ENCODE results near the gene HIP1R.

HIP1R gene, protein sequence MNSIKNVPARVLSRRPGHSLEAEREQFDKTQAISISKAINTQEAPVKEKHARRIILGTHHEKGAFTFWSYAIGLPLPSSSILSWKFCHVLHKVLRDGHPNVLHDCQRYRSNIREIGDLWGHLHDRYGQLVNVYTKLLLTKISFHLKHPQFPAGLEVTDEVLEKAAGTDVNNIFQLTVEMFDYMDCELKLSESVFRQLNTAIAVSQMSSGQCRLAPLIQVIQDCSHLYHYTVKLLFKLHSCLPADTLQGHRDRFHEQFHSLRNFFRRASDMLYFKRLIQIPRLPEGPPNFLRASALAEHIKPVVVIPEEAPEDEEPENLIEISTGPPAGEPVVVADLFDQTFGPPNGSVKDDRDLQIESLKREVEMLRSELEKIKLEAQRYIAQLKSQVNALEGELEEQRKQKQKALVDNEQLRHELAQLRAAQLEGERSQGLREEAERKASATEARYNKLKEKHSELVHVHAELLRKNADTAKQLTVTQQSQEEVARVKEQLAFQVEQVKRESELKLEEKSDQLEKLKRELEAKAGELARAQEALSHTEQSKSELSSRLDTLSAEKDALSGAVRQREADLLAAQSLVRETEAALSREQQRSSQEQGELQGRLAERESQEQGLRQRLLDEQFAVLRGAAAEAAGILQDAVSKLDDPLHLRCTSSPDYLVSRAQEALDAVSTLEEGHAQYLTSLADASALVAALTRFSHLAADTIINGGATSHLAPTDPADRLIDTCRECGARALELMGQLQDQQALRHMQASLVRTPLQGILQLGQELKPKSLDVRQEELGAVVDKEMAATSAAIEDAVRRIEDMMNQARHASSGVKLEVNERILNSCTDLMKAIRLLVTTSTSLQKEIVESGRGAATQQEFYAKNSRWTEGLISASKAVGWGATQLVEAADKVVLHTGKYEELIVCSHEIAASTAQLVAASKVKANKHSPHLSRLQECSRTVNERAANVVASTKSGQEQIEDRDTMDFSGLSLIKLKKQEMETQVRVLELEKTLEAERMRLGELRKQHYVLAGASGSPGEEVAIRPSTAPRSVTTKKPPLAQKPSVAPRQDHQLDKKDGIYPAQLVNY

DNA sequence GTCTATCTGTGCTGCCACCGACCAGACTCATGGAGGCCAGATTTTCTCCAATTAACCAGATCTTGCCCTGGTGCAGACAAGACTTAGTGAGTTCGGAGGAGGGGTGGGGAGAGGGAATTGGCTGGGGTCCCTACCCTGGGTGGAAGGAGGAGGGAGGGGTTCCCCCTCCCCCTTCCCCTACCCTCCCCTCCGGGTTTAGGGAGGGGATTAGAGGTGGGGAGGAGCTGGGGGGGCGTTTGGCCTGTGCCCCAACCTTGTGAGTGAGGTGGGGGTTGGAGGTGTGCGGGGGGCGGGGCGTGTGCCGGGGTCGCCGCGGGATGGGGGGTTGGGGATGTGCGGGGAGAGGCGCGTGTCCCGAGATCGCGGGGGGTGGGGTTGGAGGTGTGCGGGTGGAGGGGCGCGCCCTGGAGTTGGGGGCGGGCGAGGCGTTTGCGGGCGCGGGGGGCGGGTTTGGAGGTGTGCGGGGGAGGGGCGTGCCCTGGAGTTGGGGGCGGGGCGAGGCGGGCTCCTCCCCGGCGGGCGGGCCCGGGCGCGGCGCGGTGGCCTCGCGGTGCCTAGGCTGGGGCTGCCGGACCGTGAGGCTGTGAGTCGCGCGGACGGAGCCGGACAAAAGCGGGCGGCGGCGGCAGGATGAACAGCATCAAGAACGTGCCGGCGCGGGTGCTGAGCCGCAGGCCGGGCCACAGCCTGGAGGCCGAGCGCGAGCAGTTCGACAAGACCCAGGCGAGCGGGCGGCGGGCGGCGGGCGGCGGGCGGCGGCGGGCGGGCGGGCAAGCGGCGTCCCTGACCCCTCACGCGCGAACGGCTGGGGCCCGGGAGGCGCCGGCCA, at the start of gene HIP1R:
Gene HIP1R, plus strand, starts transcription at position 537 of the 829 bp plus-strand sequence. Its CDS starts 94 bp downstream, at position 631.
- H3K36me3 ChIP-seq (ENCODE audit: control insufficient read depth, insufficient read depth, low read length) = no peaks in the 10 kb centered on the region
- H3K9ac ChIP-seq = no peak within 1 kb of the TSS
- H3K4me1 ChIP-seq = peaks cover 5% of the 10 kb centered on the region
- H3K4me3 ChIP-seq (ENCODE audit: low read depth, low read length) = peak within 1 kb of the TSS; percentile 86
- peak within 1 kb of the TSS; percentile 77 for H2AFZ ChIP-seq
- H3K27me3 ChIP-seq (ENCODE audit: control insufficient read depth, insufficient read depth, low read length) = no peaks in the 10 kb centered on the region
- peak within 1 kb of the TSS; percentile 86 for H3K4me2 ChIP-seq (ENCODE audit: low read length)
- peaks cover 15% of the 10 kb centered on the region for H3K79me2 ChIP-seq
- H3K9me3 ChIP-seq (ENCODE audit: control insufficient read depth, low read length) = no peaks in the 10 kb centered on the region
- peak within 1 kb of the TSS; percentile 83 for H3K27ac ChIP-seq
- TF ChIP-seq, protein P1, sequence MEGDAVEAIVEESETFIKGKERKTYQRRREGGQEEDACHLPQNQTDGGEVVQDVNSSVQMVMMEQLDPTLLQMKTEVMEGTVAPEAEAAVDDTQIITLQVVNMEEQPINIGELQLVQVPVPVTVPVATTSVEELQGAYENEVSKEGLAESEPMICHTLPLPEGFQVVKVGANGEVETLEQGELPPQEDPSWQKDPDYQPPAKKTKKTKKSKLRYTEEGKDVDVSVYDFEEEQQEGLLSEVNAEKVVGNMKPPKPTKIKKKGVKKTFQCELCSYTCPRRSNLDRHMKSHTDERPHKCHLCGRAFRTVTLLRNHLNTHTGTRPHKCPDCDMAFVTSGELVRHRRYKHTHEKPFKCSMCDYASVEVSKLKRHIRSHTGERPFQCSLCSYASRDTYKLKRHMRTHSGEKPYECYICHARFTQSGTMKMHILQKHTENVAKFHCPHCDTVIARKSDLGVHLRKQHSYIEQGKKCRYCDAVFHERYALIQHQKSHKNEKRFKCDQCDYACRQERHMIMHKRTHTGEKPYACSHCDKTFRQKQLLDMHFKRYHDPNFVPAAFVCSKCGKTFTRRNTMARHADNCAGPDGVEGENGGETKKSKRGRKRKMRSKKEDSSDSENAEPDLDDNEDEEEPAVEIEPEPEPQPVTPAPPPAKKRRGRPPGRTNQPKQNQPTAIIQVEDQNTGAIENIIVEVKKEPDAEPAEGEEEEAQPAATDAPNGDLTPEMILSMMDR (IDR thresholded peaks at IDR 0.05) = no peak

DNA sequence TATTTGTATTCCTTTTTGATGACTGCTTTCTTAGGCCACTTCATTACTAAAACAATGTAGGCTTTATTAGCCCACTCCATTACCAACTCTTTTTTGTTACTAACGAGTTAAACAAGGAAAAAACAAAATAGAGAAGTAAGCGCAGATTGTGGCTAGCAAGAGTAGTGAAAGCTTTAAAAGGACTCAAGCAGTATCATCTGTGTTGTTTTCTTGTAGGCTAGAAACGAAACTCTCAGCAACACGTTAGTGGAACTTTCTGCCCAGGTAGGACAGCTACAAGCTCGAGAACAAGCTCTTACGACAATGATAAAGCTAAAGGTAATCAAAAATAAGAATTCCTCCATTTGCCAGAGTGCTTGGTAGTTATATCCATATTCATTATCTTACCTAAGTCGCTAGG, 49.8 kb upstream of the HIP1R start:
- no peaks in the 10 kb centered on the region for H3K79me2 ChIP-seq
- no peaks in the 10 kb centered on the region for H3K4me1 ChIP-seq
- H3K9me3 ChIP-seq (ENCODE audit: control insufficient read depth, low read length) = no peaks in the 10 kb centered on the region
- no peaks in the 10 kb centered on the region for H3K36me3 ChIP-seq (ENCODE audit: control insufficient read depth, insufficient read depth, low read length)
- H3K4me3 ChIP-seq (ENCODE audit: low read depth, low read length) = no peak overlapping the region
- TF ChIP-seq, protein P1 (IDR thresholded peaks at IDR 0.05) = no peak
- H2AFZ ChIP-seq = no peak overlapping the region
- no peak overlapping the region for H3K9ac ChIP-seq
- no peaks in the 10 kb centered on the region for H3K27me3 ChIP-seq (ENCODE audit: control insufficient read depth, insufficient read depth, low read length)
- no peak overlapping the region for H3K27ac ChIP-seq
- no peak overlapping the region for H3K4me2 ChIP-seq (ENCODE audit: low read length)

DNA sequence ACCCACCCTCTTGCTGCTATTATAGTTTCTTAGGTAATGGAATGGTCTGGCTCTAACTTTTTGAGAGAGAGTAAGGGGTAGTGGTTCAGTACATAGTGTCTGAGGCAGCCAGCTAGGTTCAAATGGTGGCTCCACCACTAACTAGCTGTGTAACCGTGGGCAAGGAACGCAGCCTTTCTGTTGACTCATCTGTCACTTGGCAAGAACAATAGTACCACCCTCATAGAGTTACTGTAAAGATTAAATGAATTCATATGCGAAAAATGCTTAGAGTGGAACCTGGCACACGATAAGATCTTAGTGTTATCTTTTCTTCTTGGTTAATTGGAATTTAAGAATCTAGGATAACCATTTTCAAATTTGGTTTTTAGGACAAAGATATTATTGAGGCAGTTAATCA, 46.9 kb upstream of the HIP1R start:
- TF ChIP-seq, protein P1 (IDR thresholded peaks at IDR 0.05) = no peak
- H3K4me2 ChIP-seq (ENCODE audit: low read length) = no peak overlapping the region
- H3K36me3 ChIP-seq (ENCODE audit: control insufficient read depth, insufficient read depth, low read length) = no peaks in the 10 kb centered on the region
- H3K4me1 ChIP-seq = no peaks in the 10 kb centered on the region
- H3K4me3 ChIP-seq (ENCODE audit: low read depth, low read length) = no peak overlapping the region
- H3K27ac ChIP-seq = no peak overlapping the region
- no peak overlapping the region for H2AFZ ChIP-seq
- H3K9me3 ChIP-seq (ENCODE audit: control insufficient read depth, low read length) = no peaks in the 10 kb centered on the region
- H3K9ac ChIP-seq = no peak overlapping the region
- no peaks in the 10 kb centered on the region for H3K27me3 ChIP-seq (ENCODE audit: control insufficient read depth, insufficient read depth, low read length)
- H3K79me2 ChIP-seq = no peaks in the 10 kb centered on the region

DNA sequence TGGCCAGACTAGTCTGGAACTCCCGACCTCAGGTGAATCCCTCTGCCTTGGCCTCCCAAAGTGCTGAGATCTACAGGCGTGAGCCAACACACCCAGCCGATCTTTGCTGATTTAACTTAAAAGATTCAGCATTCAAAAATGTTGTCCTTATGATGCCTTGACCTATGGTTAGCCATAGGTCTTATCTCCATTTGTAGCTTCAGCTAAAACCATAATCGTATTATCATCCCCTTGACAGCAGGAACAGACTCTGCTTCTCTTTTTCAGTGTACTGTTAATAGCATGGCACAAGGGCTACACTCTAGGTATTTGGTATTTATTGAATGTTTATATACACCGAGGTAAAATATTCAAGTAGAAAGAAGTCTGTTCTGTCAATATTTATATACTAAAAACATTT, 45.6 kb upstream of the HIP1R start:
- no peak overlapping the region for H3K4me2 ChIP-seq (ENCODE audit: low read length)
- H3K36me3 ChIP-seq (ENCODE audit: control insufficient read depth, insufficient read depth, low read length) = no peaks in the 10 kb centered on the region
- H3K4me3 ChIP-seq (ENCODE audit: low read depth, low read length) = no peak overlapping the region
- H3K27ac ChIP-seq = no peak overlapping the region
- H3K4me1 ChIP-seq = no peaks in the 10 kb centered on the region
- H3K9me3 ChIP-seq (ENCODE audit: control insufficient read depth, low read length) = no peaks in the 10 kb centered on the region
- TF ChIP-seq, protein P1 (IDR thresholded peaks at IDR 0.05) = no peak
- no peak overlapping the region for H2AFZ ChIP-seq
- no peak overlapping the region for H3K9ac ChIP-seq
- H3K79me2 ChIP-seq = no peaks in the 10 kb centered on the region
- no peaks in the 10 kb centered on the region for H3K27me3 ChIP-seq (ENCODE audit: control insufficient read depth, insufficient read depth, low read length)

All from parathyroid adenoma (tissue), 2 donors.